ENCODE measurements around the gene RPL6.
"Not testable (repeated sequence)": the region's sequence is repeated elsewhere in the genome, so short reads cannot be mapped to it uniquely, and the experiment has no call there.

RPL6 gene

DNA sequence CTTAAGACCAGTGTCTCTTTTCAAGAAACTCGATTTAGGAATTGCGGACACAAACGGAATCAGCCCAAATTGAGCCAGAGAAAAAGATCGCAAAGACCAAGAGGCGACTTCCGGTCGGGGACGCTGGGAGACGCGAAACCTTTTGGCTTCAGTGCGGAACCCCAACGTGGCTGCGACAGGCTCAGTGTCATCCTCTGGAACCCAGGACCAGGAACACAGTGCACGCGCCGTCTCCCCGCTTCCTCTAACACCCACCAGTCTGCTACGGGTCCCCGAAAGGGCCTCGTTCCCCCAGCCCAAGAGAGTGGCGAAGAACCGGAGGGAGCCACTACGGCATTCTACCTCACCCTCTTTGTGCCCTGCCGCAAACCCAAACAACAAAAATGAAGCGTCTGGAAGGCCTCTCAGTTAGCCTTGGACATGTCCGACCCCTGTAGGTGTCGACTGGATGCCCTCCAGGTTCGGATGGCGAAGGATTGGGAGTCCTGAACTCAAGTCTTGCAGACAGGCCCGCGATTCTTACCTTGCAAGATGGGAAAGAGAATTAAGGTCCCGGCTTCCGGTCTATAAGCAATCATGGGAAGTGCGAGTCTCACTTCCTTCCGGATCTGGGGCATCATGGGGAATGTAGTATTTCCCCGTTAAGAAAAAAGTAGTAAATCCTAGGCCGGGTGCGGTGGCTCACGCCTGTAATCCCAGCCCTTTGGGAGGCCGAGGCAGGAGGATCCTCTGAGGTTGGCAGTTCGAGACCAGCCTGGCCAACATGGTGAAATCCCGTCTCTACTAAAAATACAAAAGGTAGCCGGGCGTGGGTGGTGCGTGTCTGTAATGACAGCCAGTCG lies at the start of gene RPL6:
RPL6 (minus strand) TSS at position 542 of the 842 bp plus-strand sequence. CDS start 949 bp downstream, outside the sequence.
- DNase-seq, result peak; percentile 92

- no peak for DNase-seq
Observed at GRCh38 chr12:112458751-112459150, 49.3 kb upstream of the RPL6 start.

GRCh38 chr12:112458330-112458729 lies 48.9 kb upstream of the RPL6 start:
- no peak for DNase-seq

- DNase-seq, result not testable (repeated sequence)
Observed at GRCh38 chr12:112457142-112457541, 47.7 kb upstream of the RPL6 start.

DNA sequence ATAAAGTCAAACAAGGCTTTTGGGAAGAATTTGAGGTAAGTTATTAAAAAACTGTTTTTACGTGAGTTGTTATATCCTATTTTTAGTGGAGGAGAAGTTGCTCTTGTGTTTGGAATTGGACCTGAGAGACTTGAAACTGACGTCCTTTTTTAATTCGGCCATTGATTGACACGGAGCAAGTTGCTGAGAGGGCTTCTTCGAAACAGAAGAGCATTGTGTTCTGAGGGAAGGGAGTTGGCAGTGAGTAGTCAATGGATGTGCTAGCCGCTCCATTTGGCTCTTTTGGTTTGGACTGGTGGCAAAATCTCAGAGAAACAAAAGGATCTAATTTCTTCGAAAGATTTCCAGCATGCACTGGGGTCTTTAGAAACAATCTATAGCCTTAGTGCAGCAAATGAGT lies 46.6 kb upstream of the RPL6 start:
- DNase-seq, result no peak

GRCh38 chr12:112450725-112451124 lies 41.3 kb upstream of the RPL6 start:
- no peak for DNase-seq

DNA sequence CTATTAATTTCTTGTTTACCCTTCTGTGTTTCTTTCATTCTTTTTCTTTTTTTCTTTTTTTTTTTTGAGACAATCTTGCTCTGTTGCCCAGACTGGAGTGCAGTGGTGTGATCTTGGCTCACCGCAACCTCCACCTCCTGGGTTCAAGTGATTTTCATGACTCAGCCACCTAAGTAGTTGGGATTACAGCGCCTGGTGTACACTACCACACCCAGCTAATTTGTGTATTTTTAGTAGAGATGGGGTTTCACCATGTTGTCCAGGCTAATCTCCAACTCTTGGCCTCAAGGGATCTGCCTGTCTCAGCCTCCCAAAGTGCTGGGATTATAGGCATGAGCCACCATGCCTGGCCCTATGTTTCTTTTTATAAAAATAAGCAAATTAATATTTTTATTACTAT lies 38.8 kb upstream of the RPL6 start:
- not testable (repeated sequence) for DNase-seq

GRCh38 chr12:112447106-112447505 lies 37.7 kb upstream of the RPL6 start:
- DNase-seq, result no peak

DNA sequence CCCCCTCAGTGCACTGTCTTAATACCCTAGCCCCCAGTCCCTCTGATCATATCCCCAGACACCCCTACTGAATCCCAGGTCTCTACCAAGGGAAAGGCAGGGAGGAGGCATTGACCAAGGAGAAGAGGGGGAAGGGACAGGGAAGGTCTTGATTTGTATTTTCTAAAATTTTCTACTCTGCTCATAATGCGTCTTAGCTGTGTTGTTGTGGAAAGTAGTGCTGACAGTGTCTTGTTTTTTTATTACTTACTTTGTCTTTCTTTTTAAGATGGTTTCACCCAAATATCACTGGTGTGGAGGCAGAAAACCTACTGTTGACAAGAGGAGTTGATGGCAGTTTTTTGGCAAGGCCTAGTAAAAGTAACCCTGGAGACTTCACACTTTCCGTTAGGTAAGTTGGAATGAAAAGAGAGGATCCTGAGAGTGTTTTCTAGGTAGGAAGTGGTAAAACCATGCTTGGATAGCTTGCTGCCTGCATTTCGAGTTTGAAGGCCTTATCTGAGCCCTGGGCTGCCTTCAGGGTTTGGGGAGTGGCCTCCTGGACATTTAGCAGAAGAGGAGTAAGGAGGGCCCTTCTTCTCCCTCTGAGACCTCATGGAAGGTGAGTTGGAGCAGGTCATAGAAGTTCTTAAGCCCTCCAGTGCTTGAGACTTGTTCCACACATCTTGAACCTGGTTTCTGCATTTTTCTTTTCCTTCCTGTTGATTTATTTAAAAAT lies 36.8 kb upstream of the RPL6 start:
- DNase-seq, result no peak

GRCh38 chr12:112443916-112444315 lies 34.5 kb upstream of the RPL6 start:
- no peak for DNase-seq

DNA sequence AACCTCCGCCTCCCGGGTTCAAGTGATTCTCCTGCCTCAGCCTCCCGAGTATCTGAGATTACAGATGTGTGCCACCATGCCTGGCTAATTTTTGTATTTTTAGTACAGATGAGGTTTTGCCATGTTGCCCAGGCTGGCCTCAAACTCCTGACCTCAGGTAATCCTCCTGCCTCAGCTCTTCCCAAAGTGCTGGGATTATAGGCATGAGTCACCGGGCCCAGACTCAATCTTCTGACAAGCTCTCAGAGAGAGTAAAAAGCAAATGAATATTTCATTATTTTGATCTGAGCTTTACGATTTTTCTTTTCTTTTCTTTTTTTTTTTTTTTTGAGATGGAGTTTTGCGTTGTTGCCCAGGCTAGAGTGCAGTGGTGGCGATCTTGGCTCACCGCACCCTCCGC lies 31.2 kb upstream of the RPL6 start:
- DNase-seq, result not testable (repeated sequence)

DNA sequence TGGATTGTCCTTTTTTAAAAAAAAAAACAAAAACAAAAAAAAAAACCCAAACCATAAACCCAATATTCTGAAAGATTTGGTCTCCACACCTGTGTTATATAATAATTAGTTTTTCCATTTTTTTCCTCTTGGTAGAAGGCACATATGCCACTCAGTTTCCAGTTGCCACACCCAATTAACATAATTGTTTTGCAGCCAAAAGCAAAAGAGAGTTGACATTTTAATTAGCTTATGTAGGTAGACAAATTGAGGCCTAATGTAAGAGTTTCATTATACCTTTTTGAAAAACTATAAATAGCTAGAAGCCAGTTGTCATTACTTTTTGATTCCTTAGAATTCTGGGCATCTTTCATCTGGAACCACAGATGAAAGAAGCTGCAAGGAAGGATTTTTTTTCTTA lies 30.4 kb upstream of the RPL6 start:
- no peak for DNase-seq

GRCh38 chr12:112438645-112439044 lies 29.2 kb upstream of the RPL6 start:
- not testable (repeated sequence) for DNase-seq

DNA sequence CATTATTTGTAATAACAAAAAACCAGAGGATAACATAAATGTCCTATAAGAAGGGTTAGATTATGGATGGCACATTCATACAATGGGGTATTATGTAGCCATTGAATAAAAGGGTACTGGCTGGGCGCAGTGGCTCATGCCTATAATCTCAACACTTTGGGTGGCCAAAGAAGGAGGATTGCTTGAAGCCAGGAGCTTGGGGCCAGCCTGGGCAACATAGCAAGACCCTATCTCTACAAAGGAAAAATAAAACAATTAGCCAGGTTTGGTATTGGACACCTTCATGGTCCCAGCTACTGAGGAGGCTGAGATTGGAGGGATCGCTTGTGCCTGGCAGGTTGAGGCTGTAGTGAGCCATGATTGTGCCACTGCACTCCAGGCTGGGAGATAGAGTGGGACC lies 24.1 kb upstream of the RPL6 start:
- no peak for DNase-seq

- no peak for DNase-seq
Observed at GRCh38 chr12:112431965-112432364, 22.6 kb upstream of the RPL6 start.

DNA sequence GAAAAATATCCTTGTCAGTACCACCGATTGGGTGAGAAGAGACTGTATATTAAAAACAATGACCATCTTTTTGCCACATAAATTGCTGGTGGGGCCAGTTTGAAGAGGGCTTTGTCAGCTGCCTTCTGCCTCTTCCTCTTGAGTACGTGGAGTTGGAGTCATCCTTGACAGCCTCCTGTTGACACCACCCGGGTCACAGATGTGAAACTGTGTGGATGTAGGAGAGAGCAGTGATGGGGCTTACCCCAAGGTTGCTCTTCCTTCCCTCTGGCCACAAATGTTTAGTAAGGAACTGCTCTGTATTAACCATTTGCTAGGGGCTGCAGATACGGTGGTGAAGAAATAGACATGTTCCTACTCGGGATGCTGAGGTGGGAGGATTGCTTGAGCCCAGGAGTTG lies 21.5 kb upstream of the RPL6 start:
- DNase-seq, result no peak

DNA sequence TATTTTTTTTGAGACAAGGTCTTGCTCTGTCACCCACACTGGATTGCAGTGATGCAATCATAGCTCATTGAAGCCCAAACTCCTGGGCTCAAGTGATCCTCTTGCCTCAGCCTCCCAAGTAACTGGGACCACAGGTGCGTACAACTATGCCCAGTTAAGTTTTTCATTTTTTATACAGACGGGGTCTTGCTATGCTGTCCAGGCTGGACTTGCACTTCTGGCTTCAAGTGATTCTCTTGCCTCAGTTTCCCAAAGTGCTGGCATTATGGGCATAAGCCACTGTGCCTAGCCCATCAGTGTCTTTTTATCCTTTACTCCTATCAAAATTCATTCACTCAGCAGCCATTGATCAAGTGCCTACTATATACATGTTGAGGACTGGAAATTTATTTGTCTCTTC lies 18.4 kb upstream of the RPL6 start:
- DNase-seq, result no peak

- no peak for DNase-seq
Observed at GRCh38 chr12:112425582-112426382, 16.4 kb upstream of the RPL6 start.

DNA sequence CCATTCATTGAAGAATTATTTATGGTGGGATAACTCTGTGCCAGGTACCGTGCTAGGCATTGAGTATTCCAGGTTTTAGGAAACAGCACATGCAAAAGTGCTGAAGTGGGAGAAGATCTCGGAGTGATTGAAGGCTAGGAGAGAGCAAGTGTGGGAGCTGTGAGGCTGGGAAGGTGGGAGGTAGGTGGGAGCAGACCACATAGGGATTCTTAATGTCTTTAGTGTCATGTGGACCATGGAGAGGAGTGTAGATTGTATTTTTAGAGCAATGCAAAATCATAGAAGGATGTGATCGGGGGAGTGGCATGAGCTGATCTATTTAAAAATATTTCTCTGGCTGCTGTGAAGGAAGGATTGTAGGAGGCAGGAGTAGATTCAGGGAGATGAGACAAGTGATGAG lies 14.7 kb upstream of the RPL6 start:
- no peak for DNase-seq

DNA sequence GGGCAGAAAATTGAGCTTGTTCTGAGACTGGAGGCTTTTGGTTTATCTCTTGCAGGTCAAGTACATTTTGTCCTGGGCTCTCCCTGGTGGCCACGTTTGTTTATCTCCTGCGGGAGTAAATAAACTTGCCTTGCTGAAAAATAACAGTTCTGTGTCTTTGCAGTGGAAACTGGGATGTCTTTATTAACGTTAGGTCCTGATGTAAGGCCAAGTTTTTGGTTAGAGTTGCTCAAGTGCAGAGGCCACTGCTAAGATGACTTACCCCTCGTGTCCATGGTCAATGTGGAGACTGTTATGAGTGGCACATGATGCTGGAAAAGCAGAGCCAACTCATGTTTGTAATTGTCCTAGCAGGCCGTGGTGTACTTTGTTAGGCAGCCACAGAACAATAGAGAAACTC lies 13.1 kb upstream of the RPL6 start:
- no peak for DNase-seq

- no peak for DNase-seq
Observed at GRCh38 chr12:112421363-112421762, 12.0 kb upstream of the RPL6 start.

DNA sequence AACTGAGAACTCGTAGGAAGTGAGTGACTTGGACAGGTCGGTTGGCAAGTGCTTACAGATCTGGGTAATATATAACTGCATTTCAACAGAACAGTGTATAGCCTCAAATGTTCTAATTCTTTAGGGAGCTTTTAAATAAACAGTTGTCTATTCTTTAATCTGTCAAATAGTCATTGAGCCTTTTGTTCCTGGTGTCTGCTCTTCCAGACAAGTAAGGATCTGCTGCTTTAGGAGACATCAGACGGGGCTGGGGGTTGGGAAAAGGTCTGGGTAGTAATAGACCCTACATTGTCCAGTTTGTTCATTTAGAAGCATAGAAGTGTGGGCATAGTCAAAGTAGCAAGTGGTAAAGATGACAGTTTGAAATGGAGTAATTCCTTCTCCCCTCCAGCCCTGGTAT lies 11.3 kb upstream of the RPL6 start:
- DNase-seq, result no peak
